COR-L47 (cell line): ENCODE measurements around the gene CMSS1.

Source experiments
- DNase-seq: peaks from one replicate; lab custom pipeline; 2025; lab: John Stamatoyannopoulos, UW

CMSS1 gene

GRCh38 chr3:99817437-99818240 lies at the start of gene CMSS1:
Gene CMSS1, plus strand, starts transcription at chr3:99817862.
- DNase-seq = peak; percentile 90

DNA sequence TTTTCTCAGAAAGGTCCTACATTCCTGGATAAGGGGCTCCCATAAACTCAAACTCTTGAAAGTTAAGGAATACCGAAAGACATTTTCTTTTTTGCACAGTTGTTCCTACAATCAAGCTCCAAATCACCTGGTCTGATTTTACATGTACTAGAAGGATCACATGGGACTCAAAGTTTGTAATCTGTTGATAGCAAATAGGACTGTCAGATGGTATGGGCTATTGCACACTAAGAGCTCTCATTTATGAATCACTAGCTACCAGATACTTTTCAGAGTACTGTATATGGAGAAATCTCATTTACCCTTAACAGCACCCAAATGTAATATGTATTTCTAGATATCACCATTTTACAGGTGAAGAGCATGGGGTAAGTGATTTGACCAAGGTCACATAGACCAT lies 49.5 kb upstream of the CMSS1 start:
- no peak for DNase-seq

GRCh38 chr3:99768808-99769501 lies 48.7 kb upstream of the CMSS1 start:
- DNase-seq = no peak

DNA sequence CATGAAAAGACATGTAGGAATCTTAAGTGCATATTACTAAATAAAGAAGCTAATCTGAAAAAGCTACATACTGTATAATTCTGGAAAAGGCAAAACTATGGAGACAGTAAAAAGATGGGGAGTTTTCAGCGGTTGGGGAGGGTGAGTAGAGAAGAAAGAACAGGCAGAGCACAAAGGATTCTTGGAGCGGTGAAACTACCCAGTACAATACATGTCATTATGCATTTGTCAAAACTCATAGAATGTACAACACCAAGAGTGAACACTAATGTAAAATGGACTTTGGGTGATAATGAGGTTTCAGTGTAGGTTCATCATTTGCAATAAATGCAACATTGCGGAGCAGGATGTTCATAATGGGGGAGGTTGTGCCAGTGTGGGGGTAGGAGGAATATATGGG lies 45.5 kb upstream of the CMSS1 start:
- DNase-seq = no peak

GRCh38 chr3:99772671-99773070 lies 45.0 kb upstream of the CMSS1 start:
- no peak for DNase-seq

- DNase-seq = no peak
These were observed 43.2 kb upstream of the CMSS1 start for GRCh38 chr3:99774467-99774866.

DNA sequence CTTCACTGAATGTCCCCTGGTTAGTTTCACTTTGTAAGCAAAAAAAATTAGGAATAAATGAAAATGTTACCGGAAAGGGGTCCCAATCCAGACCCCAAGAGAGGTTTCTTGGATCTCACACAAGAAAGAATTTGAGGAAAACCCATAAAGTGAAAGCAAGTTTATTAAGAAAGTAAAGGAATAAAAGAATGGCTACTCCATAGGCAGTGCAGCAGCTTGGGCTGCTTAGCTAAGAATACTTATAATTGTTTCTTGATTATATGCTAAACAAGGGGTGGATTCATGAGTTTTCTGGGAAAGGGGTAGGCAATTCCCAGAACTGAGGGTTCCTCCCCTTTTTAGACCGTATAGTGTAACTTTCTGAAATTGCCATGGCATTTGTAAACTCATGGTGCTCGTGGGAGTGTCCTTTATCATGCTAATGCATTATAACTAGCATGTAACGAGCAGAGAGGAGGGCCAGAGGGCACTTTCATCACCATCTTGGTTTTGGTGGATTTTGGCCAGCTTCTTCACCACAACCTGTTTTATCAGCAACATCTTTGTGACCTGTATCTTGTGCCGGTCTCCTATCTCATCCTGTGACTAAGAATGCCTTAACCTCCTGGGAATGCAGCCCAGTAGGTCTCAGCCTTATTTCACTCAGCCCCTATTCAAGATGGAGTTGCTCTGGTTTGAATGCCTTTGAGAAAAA lies 41.0 kb upstream of the CMSS1 start:
- no peak for DNase-seq

- DNase-seq = no peak
These were observed 40.5 kb upstream of the CMSS1 start for GRCh38 chr3:99777210-99777549.

DNA sequence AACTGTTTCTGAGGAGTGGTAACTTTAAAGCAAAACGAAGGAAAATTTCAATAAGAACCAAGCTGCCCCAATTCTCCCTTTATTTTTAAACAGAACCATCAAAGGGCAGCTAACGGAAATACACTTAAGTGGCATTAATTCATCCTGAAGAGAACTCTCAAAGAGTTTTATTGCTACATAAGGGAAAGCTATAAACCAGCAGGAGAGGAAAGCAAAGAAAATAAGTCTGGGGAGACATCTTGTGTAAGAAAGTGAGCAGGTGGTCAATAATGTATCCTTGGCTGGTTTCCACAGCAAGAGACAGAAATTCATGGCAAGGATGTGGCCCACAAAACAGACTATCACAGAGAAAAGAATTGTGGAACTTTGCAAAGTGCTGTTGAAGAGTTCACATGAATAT lies 40.0 kb upstream of the CMSS1 start:
- no peak for DNase-seq

- DNase-seq = no peak
These were observed 36.9 kb upstream of the CMSS1 start for GRCh38 chr3:99780749-99781148.

DNA sequence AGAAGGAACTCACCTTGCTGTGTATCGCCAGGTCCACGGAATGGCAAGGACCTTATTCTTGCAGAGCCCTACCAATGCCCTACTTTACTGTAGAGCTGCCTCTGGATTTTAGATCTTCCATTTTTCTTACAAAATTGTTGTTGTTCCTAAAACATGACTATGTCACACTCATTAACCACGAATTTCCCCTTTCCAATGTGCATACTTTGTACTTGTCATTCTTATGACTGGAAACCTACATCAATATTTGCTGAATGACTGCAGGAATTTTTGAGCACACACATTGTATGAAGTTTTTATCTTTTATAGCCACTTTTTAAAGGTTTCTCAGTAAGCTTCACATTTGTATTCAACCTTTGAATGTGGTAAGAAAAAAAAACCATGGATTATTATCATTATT lies 35.9 kb upstream of the CMSS1 start:
- no peak for DNase-seq

GRCh38 chr3:99783011-99783573 lies 34.6 kb upstream of the CMSS1 start:
- DNase-seq = no peak

GRCh38 chr3:99789011-99789721 lies 28.5 kb upstream of the CMSS1 start:
- DNase-seq = peak; percentile 36

DNA sequence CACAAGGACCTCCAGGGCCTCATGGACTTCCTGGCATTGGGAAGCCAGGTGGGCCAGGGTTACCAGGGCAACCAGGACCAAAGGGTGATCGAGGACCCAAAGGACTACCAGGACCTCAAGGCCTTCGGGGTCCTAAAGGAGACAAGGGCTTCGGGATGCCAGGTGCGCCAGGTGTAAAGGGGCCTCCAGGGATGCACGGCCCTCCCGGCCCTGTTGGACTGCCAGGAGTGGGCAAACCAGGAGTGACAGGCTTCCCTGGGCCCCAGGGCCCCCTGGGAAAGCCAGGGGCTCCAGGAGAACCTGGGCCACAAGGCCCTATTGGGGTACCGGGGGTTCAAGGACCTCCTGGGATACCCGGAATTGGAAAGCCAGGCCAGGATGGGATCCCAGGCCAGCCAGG lies 23.2 kb upstream of the CMSS1 start:
- DNase-seq = no peak

- no peak for DNase-seq
These were observed 22.1 kb upstream of the CMSS1 start for GRCh38 chr3:99795573-99795972.

- DNase-seq = no peak
These were observed 18.2 kb upstream of the CMSS1 start for GRCh38 chr3:99799422-99799821.

DNA sequence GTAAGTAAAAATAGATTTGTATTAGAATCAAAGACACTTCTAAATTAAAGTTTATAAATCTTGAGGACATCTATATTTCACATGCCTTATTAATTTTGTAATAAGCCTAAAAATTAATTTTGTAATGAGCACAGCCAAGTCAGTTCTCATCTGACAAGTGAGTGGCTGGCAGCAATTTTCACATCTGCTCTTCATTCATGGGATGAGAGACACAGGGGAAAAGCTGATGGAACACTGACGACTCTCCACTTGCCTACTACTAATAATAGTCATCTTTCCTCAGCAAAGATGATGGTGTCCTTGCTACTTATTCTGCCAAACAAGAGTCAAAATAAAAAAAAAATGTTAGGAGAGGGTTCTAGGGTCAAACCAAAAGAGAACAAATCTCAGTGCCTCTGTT lies 14.4 kb upstream of the CMSS1 start:
- no peak for DNase-seq

- no peak for DNase-seq
These were observed 12.5 kb upstream of the CMSS1 start for GRCh38 chr3:99805160-99805559.

GRCh38 chr3:99808163-99808794 lies 9.4 kb upstream of the CMSS1 start:
- DNase-seq = peak; percentile 36

- DNase-seq = no peak
These were observed 8.1 kb upstream of the CMSS1 start for GRCh38 chr3:99809565-99809964.

DNA sequence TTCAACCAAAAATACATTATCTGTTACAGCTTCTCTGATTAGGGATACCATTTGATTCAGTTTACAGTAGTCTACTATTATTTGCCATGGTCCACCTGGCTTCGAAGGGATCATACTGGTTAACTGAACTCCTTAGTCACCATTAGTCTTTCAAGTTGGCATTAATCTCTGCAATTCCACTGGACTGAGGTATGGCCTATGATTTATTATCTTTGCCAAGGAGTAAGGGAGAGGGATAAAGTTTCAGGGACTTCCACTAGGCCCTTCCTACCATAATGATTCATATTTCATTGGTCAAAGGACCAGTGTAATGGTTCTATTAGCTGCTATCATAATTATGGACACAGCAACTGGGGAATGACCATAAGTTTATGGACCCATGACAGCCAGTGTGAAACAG lies 7.3 kb upstream of the CMSS1 start:
- no peak for DNase-seq

- peak; percentile 18 for DNase-seq
These were observed 620 bp upstream of the CMSS1 start for GRCh38 chr3:99817047-99817436.
